Activated CD4-positive, alpha-beta T cell treated with anti-CD3 and anti-CD28 coated beads, Interleukin-10, Interleukin-2, amounts not matched to agents 100 ng/mL and 50 ng/mL, durations not matched to agents 16 hours and 8 hours (primary cell): ENCODE results near the gene RNF223.

Experiments
- DNase-seq: peaks from one replicate; pipeline ENCODE4 v3.0.0-alpha.2; 2020

RNF223 gene

GRCh38 chr1:1073743-1074587 lies at the start of gene RNF223:
RNF223 (minus strand) TSS chr1:1074306; CDS start chr1:1072566, 1,740 bp downstream.
- no peak for DNase-seq

- DNase-seq, result no peak
These were observed 48.9 kb upstream of the RNF223 start for GRCh38 chr1:1122981-1123480.

GRCh38 chr1:1122078-1122811 lies 48.1 kb upstream of the RNF223 start:
- peak; percentile 87 for DNase-seq

GRCh38 chr1:1121611-1122077 lies 47.5 kb upstream of the RNF223 start:
- no peak for DNase-seq

GRCh38 chr1:1120866-1121591 lies 46.9 kb upstream of the RNF223 start:
- DNase-seq, result no peak

GRCh38 chr1:1120096-1120495 lies 46.0 kb upstream of the RNF223 start:
- no peak for DNase-seq

GRCh38 chr1:1119272-1119890 lies 45.3 kb upstream of the RNF223 start:
- no peak for DNase-seq

GRCh38 chr1:1118876-1119220 lies 44.7 kb upstream of the RNF223 start:
- DNase-seq, result no peak

GRCh38 chr1:1118011-1118875 lies 44.1 kb upstream of the RNF223 start:
- no peak for DNase-seq

- DNase-seq, result no peak
These were observed 43.3 kb upstream of the RNF223 start for GRCh38 chr1:1117469-1117831.

- no peak for DNase-seq
These were observed 42.8 kb upstream of the RNF223 start for GRCh38 chr1:1116701-1117468.

GRCh38 chr1:1115786-1116700 lies 41.9 kb upstream of the RNF223 start, which contains the start of gene C1orf159:
C1orf159 (minus strand) TSS chr1:1116089; CDS start chr1:1091543, 24,546 bp downstream.
- DNase-seq, result peak; percentile 99

- DNase-seq, result no peak
These were observed 41.2 kb upstream of the RNF223 start for GRCh38 chr1:1115136-1115785.

- no peak for DNase-seq
These were observed 40.3 kb upstream of the RNF223 start for GRCh38 chr1:1114431-1114830.

GRCh38 chr1:1112237-1112985 lies 38.3 kb upstream of the RNF223 start:
- no peak for DNase-seq

- no peak for DNase-seq
These were observed 37.6 kb upstream of the RNF223 start for GRCh38 chr1:1111516-1112236.

GRCh38 chr1:1110561-1110971 lies 36.5 kb upstream of the RNF223 start:
- DNase-seq, result no peak

GRCh38 chr1:1109743-1110142 lies 35.6 kb upstream of the RNF223 start:
- no peak for DNase-seq
